C4-2B (cell line): ENCODE measurements around the gene PRDM15.

Source experiments
- ZFX ChIP-seq: fragments of 450-650 bp; IDR thresholded peaks from 2 replicates; pipeline ENCODE4 v1.6.1; 2017
- TF ChIP-seq, protein P1 (sequence below): fragments of 450-650 bp; conservative IDR thresholded peaks from 2 replicates; pipeline ENCODE4 v1.5.1; 2017; ENCODE audit warnings: mild to moderate bottlenecking

DNA sequence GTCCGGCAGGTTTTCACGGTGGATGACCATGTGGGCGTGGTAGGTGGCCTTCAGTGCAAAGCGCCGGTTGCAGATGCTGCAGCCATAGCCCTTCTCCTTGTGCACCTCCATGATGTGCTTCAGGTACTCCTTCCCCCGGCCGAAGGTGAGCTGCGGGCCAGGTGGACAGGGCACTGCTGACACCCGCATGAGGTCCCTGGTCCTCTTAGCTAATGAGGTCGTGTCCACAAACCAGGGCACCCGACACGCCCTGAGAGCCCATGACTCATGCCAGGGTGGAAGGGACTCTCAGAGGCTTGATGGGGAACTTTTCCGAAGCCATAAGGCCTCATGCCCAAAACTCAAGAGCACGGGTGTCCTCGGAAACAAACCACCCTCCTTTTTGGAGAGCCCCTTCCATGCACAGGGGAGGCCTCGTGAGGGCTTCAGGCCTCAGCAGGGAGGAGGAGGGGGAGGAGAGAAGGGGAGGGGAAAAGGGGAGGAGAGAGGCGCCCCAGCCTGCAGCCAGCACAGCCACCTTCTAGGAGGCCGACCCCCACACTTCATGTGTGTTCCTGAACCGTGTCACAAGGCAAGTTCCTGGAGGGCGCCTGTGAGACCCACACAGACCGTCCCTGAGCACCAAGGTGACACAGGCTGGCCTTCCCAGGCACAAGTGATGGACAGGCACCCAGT lies 57.9 kb downstream of the PRDM15 start:
- TF ChIP-seq, protein P1, sequence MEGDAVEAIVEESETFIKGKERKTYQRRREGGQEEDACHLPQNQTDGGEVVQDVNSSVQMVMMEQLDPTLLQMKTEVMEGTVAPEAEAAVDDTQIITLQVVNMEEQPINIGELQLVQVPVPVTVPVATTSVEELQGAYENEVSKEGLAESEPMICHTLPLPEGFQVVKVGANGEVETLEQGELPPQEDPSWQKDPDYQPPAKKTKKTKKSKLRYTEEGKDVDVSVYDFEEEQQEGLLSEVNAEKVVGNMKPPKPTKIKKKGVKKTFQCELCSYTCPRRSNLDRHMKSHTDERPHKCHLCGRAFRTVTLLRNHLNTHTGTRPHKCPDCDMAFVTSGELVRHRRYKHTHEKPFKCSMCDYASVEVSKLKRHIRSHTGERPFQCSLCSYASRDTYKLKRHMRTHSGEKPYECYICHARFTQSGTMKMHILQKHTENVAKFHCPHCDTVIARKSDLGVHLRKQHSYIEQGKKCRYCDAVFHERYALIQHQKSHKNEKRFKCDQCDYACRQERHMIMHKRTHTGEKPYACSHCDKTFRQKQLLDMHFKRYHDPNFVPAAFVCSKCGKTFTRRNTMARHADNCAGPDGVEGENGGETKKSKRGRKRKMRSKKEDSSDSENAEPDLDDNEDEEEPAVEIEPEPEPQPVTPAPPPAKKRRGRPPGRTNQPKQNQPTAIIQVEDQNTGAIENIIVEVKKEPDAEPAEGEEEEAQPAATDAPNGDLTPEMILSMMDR = no peak
- TF ChIP-seq ZFX = no peak
